Measurements from ENCODE around the gene PHF13. TPM values are rescaled to one million over a fixed set of nuclear protein-coding genes. Genes with fewer than 3 reads are reported as not detected.

PHF13 gene
- total RNA-seq, 4 donors from 2014 or later: 19.8 to 22.8 (median 20.5) TPM

- no CpG with 5 or more reads among the region's 38 CpGs for WGBS, 2 donors (ENCODE audit: low coverage in 1 of 2)
- ATAC-seq: no peak
- Histone ChIP-seq H3K9me3 (no peaks in the 10 kb centered on the region), H3K4me1 (peaks cover 0 to 98% (median 24%) of the 10 kb centered on the region in 3 donors), H3K27ac (peak overlapping the region in 2 of 4 donors; percentile 31 to 55), H3K27me3 (no peaks in the 10 kb centered on the region), H3K4me3 (no peak overlapping the region), H3K36me3 (peaks cover 0 to 100% of the 10 kb centered on the region in 2 donors)
- no peak for TF ChIP-seq CTCF (IDR thresholded peaks at IDR 0.05)
- no peak for TF ChIP-seq POLR2A (IDR thresholded peaks at IDR 0.05)
- no peak for TF ChIP-seq EP300 (IDR thresholded peaks at IDR 0.05)
- no peak for TF ChIP-seq POLR2AphosphoS5 (IDR thresholded peaks at IDR 0.05)
Measured at GRCh38 chr1:6592865-6593593, 20.5 kb upstream of the PHF13 start.

DNA sequence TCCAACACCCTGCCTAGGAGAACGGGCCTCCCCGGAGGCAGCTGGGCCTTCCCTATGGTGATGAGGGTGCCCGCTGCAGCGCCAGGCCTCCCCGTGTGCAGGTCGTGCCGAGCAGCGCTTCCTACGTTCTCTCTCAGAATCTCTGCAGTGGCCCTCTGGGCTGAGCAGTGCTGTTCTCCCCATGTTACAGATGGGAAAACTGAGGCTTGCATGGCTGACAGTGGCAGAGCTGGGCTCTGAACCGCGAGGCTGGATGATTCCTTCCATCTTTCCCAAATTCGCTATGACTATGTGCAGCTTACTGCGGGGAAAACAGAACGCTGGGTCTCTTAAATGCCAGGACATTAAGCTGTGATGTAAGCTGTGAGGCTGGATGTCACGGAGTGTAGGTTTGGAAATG is 19.7 kb upstream of the PHF13 start:
- H3K4me1 ChIP-seq: peaks cover 0 to 98% (median 30%) of the 10 kb centered on the region in 3 donors
- no peak overlapping the region for H3K4me3 ChIP-seq
- no peak for TF ChIP-seq POLR2A (IDR thresholded peaks at IDR 0.05)
- TF ChIP-seq POLR2AphosphoS5 (IDR thresholded peaks at IDR 0.05): no peak
- TF ChIP-seq CTCF (IDR thresholded peaks at IDR 0.05): no peak
- TF ChIP-seq EP300 (IDR thresholded peaks at IDR 0.05): no peak
- no peaks in the 10 kb centered on the region for H3K9me3 ChIP-seq
- WGBS, 2 donors (ENCODE audit: low coverage in 1 of 2): 74 to 100% methylated on average over 1 to 6 of the region's 15 CpGs
- peaks cover 0 to 100% of the 10 kb centered on the region in 2 donors for H3K36me3 ChIP-seq
- no peaks in the 10 kb centered on the region for H3K27me3 ChIP-seq
- ATAC-seq: no peak
- no peak overlapping the region for H3K27ac ChIP-seq

GRCh38 chr1:6594977-6595740 is 18.4 kb upstream of the PHF13 start:
- peaks cover 0 to 96% of the 10 kb centered on the region in 2 donors for H3K36me3 ChIP-seq
- H3K4me3 ChIP-seq: no peak overlapping the region
- 51 to 80% methylated on average over 4 to 5 of the region's 11 CpGs for WGBS, 2 donors (ENCODE audit: low coverage in 1 of 2)
- peak overlapping the region in 2 of 4 donors; percentile 3 to 27 for H3K27ac ChIP-seq
- TF ChIP-seq CTCF (IDR thresholded peaks at IDR 0.05) (no peak), EP300 (IDR thresholded peaks at IDR 0.05) (no peak), POLR2A (IDR thresholded peaks at IDR 0.05) (no peak), POLR2AphosphoS5 (IDR thresholded peaks at IDR 0.05) (peak; percentile 7)
- H3K27me3 ChIP-seq: no peaks in the 10 kb centered on the region
- H3K4me1 ChIP-seq: peaks cover 0 to 98% (median 44%) of the 10 kb centered on the region in 3 donors
- peak; percentile 8 for ATAC-seq
- H3K9me3 ChIP-seq: no peaks in the 10 kb centered on the region

- Histone ChIP-seq H3K27me3 (no peaks in the 10 kb centered on the region), H3K4me1 (peaks cover 0 to 94% (median 46%) of the 10 kb centered on the region in 3 donors), H3K4me3 (peak overlapping the region in 1 of 2 donors; percentile 99), H3K9me3 (no peaks in the 10 kb centered on the region), H3K27ac (peak overlapping the region in 3 of 4 donors; percentile 26 to 97 (median 47)), H3K36me3 (peaks cover 0 to 84% of the 10 kb centered on the region in 2 donors)
- ATAC-seq: no peak
- WGBS, 2 donors (ENCODE audit: low coverage in 1 of 2): 53 to 60% methylated on average over 5 to 7 of the region's 7 CpGs
- no peak for TF ChIP-seq POLR2AphosphoS5 (IDR thresholded peaks at IDR 0.05)
- TF ChIP-seq POLR2A (IDR thresholded peaks at IDR 0.05): no peak
Measured at GRCh38 chr1:6596351-6596750, 17.2 kb upstream of the PHF13 start.

Measured in gastroesophageal sphincter (tissue), 4 donors.